ENCODE data around the gene NCCRP1. TPM values are rescaled to one million over a fixed set of nuclear protein-coding genes. Genes with fewer than 3 reads are reported as not detected.

The NCCRP1 gene
- total RNA-seq, 2 donors from 2014 or later, result 0.27 TPM; not detected in 1

GRCh38 chr19:39247701-39248664 is 51.2 kb downstream of the NCCRP1 start:
- ATAC-seq (ENCODE audit: insufficient number of reproducible peaks, low FRiP score, low read depth) (no peak), DNase-seq (ENCODE audit: low spot score) (no peak)
- Histone ChIP-seq H3K4me3 (peak overlapping the region; percentile 41), H3K4me1 (ENCODE audit: control insufficient read depth in 1 of 2, low read depth in 2 of 2) (peaks cover 0 to 10% of the 10 kb centered on the region in 2 donors), H3K27ac (no peak overlapping the region), H3K36me3 (no peaks in the 10 kb centered on the region), H3K9me3 (no peaks in the 10 kb centered on the region), H3K27me3 (replicated peaks; ENCODE audit: insufficient read depth) (peaks cover 5% of the 10 kb centered on the region)
- no peak for TF ChIP-seq CTCF (IDR thresholded peaks at IDR 0.05)

GRCh38 chr19:39248806-39249205 is 52.0 kb downstream of the NCCRP1 start, which contains the start of gene IFNL4:
Gene IFNL4 (minus strand): TSS chr19:39248856.
- no peak for ATAC-seq (ENCODE audit: insufficient number of reproducible peaks, low FRiP score, low read depth)
- Histone ChIP-seq H3K4me1 (ENCODE audit: control insufficient read depth in 1 of 2, low read depth in 2 of 2) (peaks cover 0 to 10% of the 10 kb centered on the region in 2 donors), H3K36me3 (no peaks in the 10 kb centered on the region), H3K4me3 (peak within 1 kb of the TSS; percentile 41), H3K27ac (no peak within 1 kb of the TSS), H3K9me3 (no peaks in the 10 kb centered on the region), H3K27me3 (replicated peaks; ENCODE audit: insufficient read depth) (peaks cover 5% of the 10 kb centered on the region)
- no peak for DNase-seq (ENCODE audit: low spot score)
- TF ChIP-seq CTCF (IDR thresholded peaks at IDR 0.05), result no peak

GRCh38 chr19:39251081-39251480 is 54.3 kb downstream of the NCCRP1 start:
- Histone ChIP-seq H3K4me1 (ENCODE audit: control insufficient read depth in 1 of 2, low read depth in 2 of 2) (peaks cover 0 to 10% of the 10 kb centered on the region in 2 donors), H3K9me3 (no peaks in the 10 kb centered on the region), H3K27ac (no peak overlapping the region), H3K36me3 (no peaks in the 10 kb centered on the region), H3K27me3 (replicated peaks; ENCODE audit: insufficient read depth) (peaks cover 5% of the 10 kb centered on the region), H3K4me3 (no peak overlapping the region)
- no peak for TF ChIP-seq CTCF (IDR thresholded peaks at IDR 0.05)
- DNase-seq (ENCODE audit: low spot score), result no peak
- no peak for ATAC-seq (ENCODE audit: insufficient number of reproducible peaks, low FRiP score, low read depth)

Other genes starting within 250 kb of the NCCRP1 start
- gene FBXO17, start 221.2 kb upstream of the NCCRP1 start, total RNA-seq, result 10 to 100 TPM; 29.6 to 31.7 TPM
- 10 to 100 TPM in 1 of 2 donors, 1 to 10 TPM in 1; 1.5 to 37.6 TPM for gene FBXO27, start 164.4 kb upstream of the NCCRP1 start, total RNA-seq
- gene ACP7, start 112.6 kb upstream of the NCCRP1 start, total RNA-seq, result not detected
- 1 to 10 TPM; 7.4 to 8.7 TPM for gene PAK4, start 71.2 kb upstream of the NCCRP1 start, total RNA-seq
- gene SYCN, start 7.3 kb downstream of the NCCRP1 start, total RNA-seq, result not detected
- gene IFNL3, start 48.0 kb downstream of the NCCRP1 start, total RNA-seq, result not detected
- not detected for gene IFNL4, start 51.9 kb downstream of the NCCRP1 start, total RNA-seq
- not detected for gene IFNL2, start 71.4 kb downstream of the NCCRP1 start, total RNA-seq
- not detected for gene IFNL1, start 99.4 kb downstream of the NCCRP1 start, total RNA-seq
- under 1 TPM; 0.85 to 0.95 TPM for gene LRFN1, start 123.9 kb downstream of the NCCRP1 start, total RNA-seq
- 10 to 100 TPM; 15.9 to 16.0 TPM for gene GMFG, start 139.1 kb downstream of the NCCRP1 start, total RNA-seq
- 100 to 1,000 TPM; 101 to 153 TPM for gene SAMD4B, start 145.5 kb downstream of the NCCRP1 start, total RNA-seq
- 10 to 100 TPM; 25.7 to 34.5 TPM for gene PAF1, start 194.1 kb downstream of the NCCRP1 start, total RNA-seq
- gene MED29, start 194.4 kb downstream of the NCCRP1 start, total RNA-seq, result 10 to 100 TPM; 29.3 to 86.1 TPM
- 100 to 1,000 TPM; 315 to 699 TPM for gene ZFP36, start 209.9 kb downstream of the NCCRP1 start, total RNA-seq
- 100 to 1,000 TPM in 1 of 2 donors, 10 to 100 TPM in 1; 76.0 to 112 TPM for gene PLEKHG2, start 215.7 kb downstream of the NCCRP1 start, total RNA-seq
- gene RPS16, start 239.0 kb downstream of the NCCRP1 start, total RNA-seq, result 100 to 1,000 TPM; 716 to 775 TPM
- 100 to 1,000 TPM in 1 of 2 donors, 10 to 100 TPM in 1; 94.4 to 157 TPM for gene SUPT5H, start 248.6 kb downstream of the NCCRP1 start, total RNA-seq

Data from thoracic aorta (tissue), 2 donors.